Measurements from ENCODE around the gene LTB4R2.

The LTB4R2 gene

GRCh38 chr14:24283796-24284460, 26.0 kb upstream of the LTB4R2 start:
- Histone ChIP-seq H3K4me3 (no peak overlapping the region), H3K36me3 (replicated peaks) (no peaks in the 10 kb centered on the region), H3K4me1 (no peaks in the 10 kb centered on the region), H3K27me3 (ENCODE audit: low read depth) (no peaks in the 10 kb centered on the region), H3K9me3 (no peaks in the 10 kb centered on the region)
- in situ Hi-C loops (cut with MboI; ENCODE audit: low sequenced_read_pairs): no loop called here
- DNase-seq (ENCODE audit: low spot score in 2 of 2): no peak

DNA sequence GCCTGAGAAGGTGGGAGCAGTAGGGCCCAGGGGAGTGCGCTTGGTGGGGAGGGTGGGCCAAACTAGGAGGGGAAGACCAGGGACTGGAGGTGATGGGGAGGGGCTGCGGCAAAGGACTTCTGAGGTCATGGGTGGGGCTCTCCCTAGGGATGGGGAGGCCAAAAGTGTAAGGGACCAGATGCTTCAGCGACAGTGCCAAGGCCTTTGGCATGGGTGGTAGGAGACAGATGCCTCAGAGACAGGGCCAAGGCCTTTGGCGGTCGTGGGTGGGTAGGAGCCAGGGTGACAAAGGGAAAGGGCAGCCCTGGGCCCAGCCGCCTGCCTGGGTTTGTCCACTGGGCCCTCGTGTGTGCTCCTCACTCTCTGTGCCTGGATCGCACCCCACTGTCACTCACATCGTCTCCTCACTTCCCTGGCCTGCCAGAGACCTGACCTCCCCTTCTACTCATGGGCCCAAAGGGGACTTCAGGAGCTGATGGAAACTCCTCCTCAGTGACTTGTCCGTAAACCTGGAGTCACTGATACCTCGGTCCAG, 25.4 kb upstream of the LTB4R2 start:
- no peak for DNase-seq (ENCODE audit: low spot score in 2 of 2)
- H3K4me1 ChIP-seq: no peaks in the 10 kb centered on the region
- in situ Hi-C loops (cut with MboI; ENCODE audit: low sequenced_read_pairs): no loop called here

DNA sequence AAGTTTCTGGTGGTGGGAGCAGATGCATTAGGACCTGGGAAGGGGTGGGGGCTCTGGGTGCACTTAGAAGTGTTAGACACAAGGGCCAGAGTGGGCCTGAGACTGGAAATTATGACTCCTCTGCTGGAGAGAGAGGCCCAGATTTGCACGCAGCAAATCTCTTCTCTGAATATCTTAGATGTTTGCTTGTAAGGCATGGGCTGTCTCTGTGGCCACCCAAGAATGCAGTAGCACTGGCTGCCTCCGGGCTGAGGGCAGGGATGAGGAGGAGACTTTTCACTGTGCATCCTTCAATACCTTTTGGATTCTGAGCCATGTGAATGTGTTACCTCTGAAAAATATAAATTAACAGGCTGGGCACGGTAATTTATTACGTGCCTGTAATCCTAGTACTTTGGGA, 24.6 kb upstream of the LTB4R2 start:
- Histone ChIP-seq H3K27me3 (ENCODE audit: low read depth) (no peaks in the 10 kb centered on the region), H3K36me3 (replicated peaks) (peaks cover 4% of the 10 kb centered on the region; the same call in 1 of the 2 replicates), H3K9me3 (no peaks in the 10 kb centered on the region), H3K4me1 (no peaks in the 10 kb centered on the region), H3K4me3 (no peak overlapping the region)
- no peak for DNase-seq (ENCODE audit: low spot score in 2 of 2)
- in situ Hi-C loops (cut with MboI; ENCODE audit: low sequenced_read_pairs): no loop called here

More for the DNA sequence above, 25.4 kb upstream of the LTB4R2 start:
- H3K27me3 ChIP-seq (ENCODE audit: low read depth): no peaks in the 10 kb centered on the region
- H3K9me3 ChIP-seq: no peaks in the 10 kb centered on the region
- no peaks in the 10 kb centered on the region for H3K36me3 ChIP-seq (replicated peaks)
- H3K4me3 ChIP-seq: no peak overlapping the region

GRCh38 chr14:24286996-24287395, 22.9 kb upstream of the LTB4R2 start:
- peaks cover 4% of the 10 kb centered on the region for H3K36me3 ChIP-seq (replicated peaks)
- H3K27me3 ChIP-seq (ENCODE audit: low read depth): no peaks in the 10 kb centered on the region
- in situ Hi-C loops (cut with MboI; ENCODE audit: low sequenced_read_pairs): no loop called here
- no peaks in the 10 kb centered on the region for H3K4me1 ChIP-seq
- no peaks in the 10 kb centered on the region for H3K9me3 ChIP-seq
- H3K4me3 ChIP-seq: no peak overlapping the region
- no peak for DNase-seq (ENCODE audit: low spot score in 2 of 2)

GRCh38 chr14:24289649-24290280, 20.2 kb upstream of the LTB4R2 start:
- Histone ChIP-seq H3K9me3 (no peaks in the 10 kb centered on the region), H3K4me1 (no peaks in the 10 kb centered on the region), H3K4me3 (no peak overlapping the region), H3K36me3 (replicated peaks) (peaks cover 4% of the 10 kb centered on the region), H3K27me3 (ENCODE audit: low read depth) (no peaks in the 10 kb centered on the region)
- in situ Hi-C loops (cut with MboI; ENCODE audit: low sequenced_read_pairs): no loop called here
- no peak for DNase-seq (ENCODE audit: low spot score in 2 of 2)

DNA sequence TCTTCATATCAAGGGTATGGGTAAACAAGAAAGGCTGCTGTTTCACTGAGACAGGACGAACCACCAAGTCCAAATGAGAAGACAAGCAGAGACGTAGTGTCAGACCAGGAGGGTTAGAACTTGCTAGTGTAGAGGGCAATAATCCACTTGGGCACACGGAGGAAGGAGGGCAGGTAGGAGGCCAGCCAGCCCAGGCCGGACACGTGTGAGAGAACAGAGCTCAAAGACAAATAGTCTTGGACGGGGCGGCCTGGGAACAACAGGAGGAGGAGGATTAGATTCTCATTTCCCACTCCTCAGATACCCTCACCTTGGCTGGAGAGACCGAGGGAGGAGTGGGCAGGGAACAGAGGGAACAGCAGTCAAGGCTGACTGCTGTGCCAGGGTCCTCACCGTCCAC, 19.2 kb upstream of the LTB4R2 start:
- in situ Hi-C loops (cut with MboI; ENCODE audit: low sequenced_read_pairs): no loop called here
- no peaks in the 10 kb centered on the region for H3K27me3 ChIP-seq (ENCODE audit: low read depth)

GRCh38 chr14:24291446-24292117, 18.4 kb upstream of the LTB4R2 start:
- H3K4me1 ChIP-seq: no peaks in the 10 kb centered on the region
- no peak overlapping the region for H3K4me3 ChIP-seq
- H3K27me3 ChIP-seq (ENCODE audit: low read depth): no peaks in the 10 kb centered on the region
- H3K9me3 ChIP-seq: no peaks in the 10 kb centered on the region
- no peak for DNase-seq (ENCODE audit: low spot score in 2 of 2)
- in situ Hi-C loops (cut with MboI; ENCODE audit: low sequenced_read_pairs): no loop called here
- peaks cover 16% of the 10 kb centered on the region for H3K36me3 ChIP-seq (replicated peaks)

More for the DNA sequence above, 19.2 kb upstream of the LTB4R2 start:
- no peaks in the 10 kb centered on the region for H3K9me3 ChIP-seq
- peaks cover 8% of the 10 kb centered on the region for H3K36me3 ChIP-seq (replicated peaks)
- H3K4me1 ChIP-seq: no peaks in the 10 kb centered on the region
- H3K4me3 ChIP-seq: no peak overlapping the region
- DNase-seq (ENCODE audit: low spot score in 2 of 2): no peak

- Histone ChIP-seq H3K27me3 (ENCODE audit: low read depth) (no peaks in the 10 kb centered on the region), H3K36me3 (replicated peaks) (peaks cover 16% of the 10 kb centered on the region), H3K4me1 (no peaks in the 10 kb centered on the region), H3K4me3 (no peak overlapping the region), H3K9me3 (no peaks in the 10 kb centered on the region)
- no peak for DNase-seq (ENCODE audit: low spot score in 2 of 2)
- in situ Hi-C loops (cut with MboI; ENCODE audit: low sequenced_read_pairs): no loop called here
Observed at GRCh38 chr14:24292118-24292807, 17.7 kb upstream of the LTB4R2 start.

DNA sequence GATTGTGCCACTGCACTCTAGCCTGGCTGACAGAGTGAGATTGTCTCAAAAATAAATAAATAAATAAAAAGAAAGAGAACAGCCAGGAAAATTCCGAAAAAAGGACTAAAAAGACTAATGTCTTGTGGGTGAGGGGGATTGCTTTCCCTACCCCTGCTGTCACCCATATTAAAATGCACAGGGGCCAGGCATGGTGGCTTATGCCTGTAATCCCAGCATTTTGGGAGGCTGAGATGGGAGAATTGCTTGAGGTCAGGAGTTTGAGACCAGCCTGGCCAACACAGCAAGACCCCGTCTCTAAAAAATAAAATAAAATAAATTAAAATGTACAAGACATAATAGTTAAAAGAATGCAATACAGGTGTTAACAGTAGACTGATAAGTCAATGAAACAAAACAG, 16.4 kb upstream of the LTB4R2 start:
- H3K9me3 ChIP-seq: no peaks in the 10 kb centered on the region
- no peak for DNase-seq (ENCODE audit: low spot score in 2 of 2)
- H3K4me3 ChIP-seq: no peak overlapping the region
- in situ Hi-C loops (cut with MboI; ENCODE audit: low sequenced_read_pairs): no loop called here
- H3K27me3 ChIP-seq (ENCODE audit: low read depth): no peaks in the 10 kb centered on the region
- H3K36me3 ChIP-seq (replicated peaks): peaks cover 16% of the 10 kb centered on the region
- peaks cover 3% of the 10 kb centered on the region; the same call in 1 of the 2 replicates for H3K4me1 ChIP-seq

DNA sequence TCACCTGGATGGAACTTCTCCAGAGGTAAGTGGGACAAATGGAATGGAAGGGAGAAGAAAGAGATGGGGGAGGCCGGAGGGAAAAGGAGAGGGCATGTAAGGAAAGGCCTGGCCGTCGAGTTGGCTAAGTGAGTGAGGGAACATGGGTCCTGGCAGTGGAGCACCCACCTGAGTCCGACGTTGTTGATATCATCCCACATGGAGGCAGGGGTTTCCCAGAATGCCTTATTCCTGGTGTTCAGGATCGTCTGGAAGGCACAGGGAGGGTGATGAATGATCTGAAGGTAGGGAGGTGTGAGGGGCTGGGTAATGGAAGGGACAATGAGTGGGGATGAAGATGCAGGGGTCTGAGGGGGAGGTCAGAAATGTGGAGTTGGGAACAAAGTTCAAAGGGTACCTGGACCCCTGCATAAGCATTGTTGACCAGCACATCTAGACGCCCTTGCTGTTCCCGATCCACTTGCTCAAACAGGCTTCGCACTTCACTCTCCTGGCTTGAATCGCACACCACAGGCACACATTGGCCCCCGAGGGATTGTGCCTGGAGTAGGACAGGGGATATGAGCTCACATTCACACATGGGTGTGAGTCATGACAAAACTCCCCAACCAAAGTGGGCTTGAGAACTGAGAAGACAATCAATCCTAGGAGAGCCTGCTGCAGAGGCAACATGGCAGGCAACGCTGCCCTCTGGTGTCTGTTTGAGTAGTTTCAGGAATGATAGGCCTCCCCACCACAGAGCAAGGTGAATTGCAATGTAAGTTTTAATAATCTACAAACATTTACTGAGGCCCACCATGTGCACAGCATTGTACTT, 13.4 kb upstream of the LTB4R2 start:
- no peaks in the 10 kb centered on the region for H3K27me3 ChIP-seq (ENCODE audit: low read depth)
- in situ Hi-C loops (cut with MboI; ENCODE audit: low sequenced_read_pairs): loop anchor here (5.0 kb wide), 2 partner anchors 49 to 284 kb away; no protein-coding TSS in a partner anchor
- DNase-seq (ENCODE audit: low spot score in 2 of 2): peak; percentile 31 to 67
- H3K4me1 ChIP-seq: peaks cover 12% of the 10 kb centered on the region
- H3K4me3 ChIP-seq: no peak overlapping the region
- peaks cover 13% of the 10 kb centered on the region for H3K36me3 ChIP-seq (replicated peaks)
- H3K9me3 ChIP-seq: no peaks in the 10 kb centered on the region

GRCh38 chr14:24297190-24297964, 12.6 kb upstream of the LTB4R2 start:
- in situ Hi-C loops (cut with MboI; ENCODE audit: low sequenced_read_pairs): loop anchor here (5.0 kb wide), 2 partner anchors 50 to 285 kb away; no protein-coding TSS in a partner anchor
- DNase-seq (ENCODE audit: low spot score in 2 of 2): peak; percentile 34 to 44
- Histone ChIP-seq H3K36me3 (replicated peaks) (peaks cover 21% of the 10 kb centered on the region), H3K9me3 (no peaks in the 10 kb centered on the region), H3K27me3 (ENCODE audit: low read depth) (no peaks in the 10 kb centered on the region), H3K4me3 (no peak overlapping the region), H3K4me1 (peaks cover 12% of the 10 kb centered on the region)

GRCh38 chr14:24298892-24299254, 11.1 kb upstream of the LTB4R2 start:
- peak in 1 of 2 experiments; percentile 28 for DNase-seq (ENCODE audit: low spot score in 2 of 2)
- Histone ChIP-seq H3K4me1 (peaks cover 12% of the 10 kb centered on the region), H3K27me3 (ENCODE audit: low read depth) (no peaks in the 10 kb centered on the region), H3K36me3 (replicated peaks) (peaks cover 33% of the 10 kb centered on the region), H3K9me3 (no peaks in the 10 kb centered on the region), H3K4me3 (peak overlapping the region; percentile 76)
- in situ Hi-C loops (cut with MboI; ENCODE audit: low sequenced_read_pairs): loop anchor here (5.0 kb wide), 2 partner anchors 52 to 287 kb away; no protein-coding TSS in a partner anchor

Measured in HAP-1 (cell line).